Measurements from ENCODE around the gene MBTPS1.

MBTPS1 gene

DNA sequence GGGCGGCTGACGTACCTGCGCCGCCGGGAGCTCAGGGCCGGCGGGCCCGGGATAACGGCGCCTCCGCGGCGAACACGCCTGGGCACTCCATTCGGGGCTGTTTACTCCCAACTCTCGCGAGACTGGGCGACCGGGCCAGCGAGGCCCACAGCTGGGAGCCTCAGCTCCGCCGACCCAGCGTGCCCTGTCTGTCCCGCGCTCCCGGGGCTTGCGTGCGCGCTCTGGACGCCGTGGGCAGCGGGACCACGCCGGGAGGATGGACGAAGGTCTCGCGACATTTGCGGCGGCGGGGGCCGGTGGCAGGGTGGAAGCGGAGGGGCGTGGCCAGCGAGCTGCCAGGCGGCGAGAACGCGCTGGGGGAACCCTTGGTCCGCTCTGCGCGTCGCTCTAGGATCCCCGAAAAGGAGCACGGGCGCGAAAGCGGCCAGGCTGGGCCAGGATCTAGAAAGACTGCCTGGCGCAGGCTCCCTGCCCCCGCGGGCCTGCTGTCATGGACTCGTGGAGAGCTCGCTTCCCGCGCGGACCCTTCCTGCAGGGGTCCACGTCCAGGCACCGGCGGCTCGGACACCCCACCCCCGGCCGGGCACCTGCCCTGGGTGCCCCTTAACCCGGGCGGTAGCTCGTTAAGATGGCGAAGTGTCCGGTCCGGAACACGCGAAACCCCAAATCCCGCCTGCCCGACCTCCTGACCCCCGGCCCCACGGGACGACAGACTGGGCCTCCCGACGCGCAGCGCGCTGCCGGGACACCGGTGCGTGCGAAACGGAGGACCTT is at the start of gene MBTPS1:
TSS of gene MBTPS1 (minus strand) at position 223 of the 774 bp plus-strand sequence. CDS start 15,159 bp downstream, outside the sequence.
- peak; percentile 97 for DNase-seq

DNA sequence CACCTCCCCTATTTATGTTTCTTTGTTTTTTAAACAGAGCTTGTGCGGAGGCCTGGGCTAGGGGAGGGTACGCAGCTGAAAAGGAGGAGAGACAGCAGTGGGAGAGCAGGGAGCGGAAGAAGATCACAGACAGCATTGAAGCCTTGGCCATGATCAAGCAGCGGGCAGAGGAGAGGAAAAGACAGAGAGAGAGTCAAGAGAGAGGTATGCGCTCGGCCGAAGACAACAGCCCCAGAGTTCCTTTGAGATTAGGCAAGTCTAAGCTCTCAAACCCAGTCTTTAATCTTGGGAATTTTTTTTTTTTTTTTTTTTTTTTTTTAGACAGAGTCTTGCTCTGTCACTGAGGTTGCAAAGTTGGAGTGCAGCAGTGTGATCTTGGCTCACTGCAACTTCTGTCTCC is 49.0 kb upstream of the MBTPS1 start:
- DNase-seq, result no peak

DNA sequence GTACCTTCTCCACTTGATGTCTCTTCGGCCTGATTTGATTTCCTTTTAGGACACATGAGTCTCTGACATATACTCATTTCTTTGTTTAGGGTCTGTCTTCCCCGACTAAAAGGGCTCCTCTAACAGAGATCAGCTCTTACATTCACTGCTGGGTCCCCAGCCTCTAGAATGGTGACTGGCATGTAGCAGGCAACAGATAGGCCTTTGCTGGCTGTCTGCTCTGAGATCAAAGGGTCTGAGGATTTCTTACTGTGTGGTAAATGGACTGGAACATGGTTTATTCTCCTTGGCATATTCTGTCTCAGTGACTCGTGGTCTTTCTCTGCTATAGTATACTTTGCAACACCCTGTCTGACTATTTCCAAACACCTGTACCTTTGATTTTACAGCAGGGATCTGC is 45.1 kb upstream of the MBTPS1 start:
- DNase-seq, result no peak

DNA sequence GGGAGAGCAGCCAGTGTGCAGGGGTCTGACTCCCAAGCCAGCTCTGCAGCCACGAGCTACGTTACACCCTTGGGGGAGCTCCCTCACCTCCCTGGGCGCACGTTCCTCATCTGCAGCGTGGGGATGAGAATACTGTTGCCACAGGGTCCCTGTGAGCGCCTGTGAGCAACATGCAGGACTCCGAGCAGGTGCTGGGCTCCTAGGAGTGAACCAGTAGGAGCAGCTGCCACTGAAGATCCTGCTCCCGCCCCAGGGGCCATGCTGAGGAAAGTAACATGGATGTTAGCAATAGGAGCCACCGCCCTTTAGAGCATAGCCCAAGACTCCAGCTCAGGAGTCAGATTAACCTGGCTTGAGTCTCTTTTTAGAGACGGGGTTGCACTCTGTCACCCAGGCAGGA is 44.3 kb upstream of the MBTPS1 start:
- no peak for DNase-seq

DNA sequence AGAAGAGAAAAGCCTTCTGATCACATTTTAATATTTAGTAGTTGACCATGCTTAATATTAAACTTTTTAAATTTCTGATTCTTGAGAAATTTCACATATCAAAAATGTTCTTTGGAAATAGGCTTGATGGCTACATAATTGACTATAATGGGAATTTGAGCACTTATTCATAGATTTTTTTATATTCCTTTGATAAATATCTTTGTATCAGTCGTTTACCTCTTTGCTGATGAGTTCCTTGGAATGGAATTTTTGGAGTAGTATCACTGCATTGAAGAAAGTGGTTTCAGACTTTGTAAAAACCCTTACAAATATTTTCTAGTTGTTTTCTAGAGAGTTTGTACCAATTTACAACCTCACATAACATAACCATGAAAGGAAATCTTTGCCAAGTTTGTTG is 43.1 kb upstream of the MBTPS1 start:
- no peak for DNase-seq

DNA sequence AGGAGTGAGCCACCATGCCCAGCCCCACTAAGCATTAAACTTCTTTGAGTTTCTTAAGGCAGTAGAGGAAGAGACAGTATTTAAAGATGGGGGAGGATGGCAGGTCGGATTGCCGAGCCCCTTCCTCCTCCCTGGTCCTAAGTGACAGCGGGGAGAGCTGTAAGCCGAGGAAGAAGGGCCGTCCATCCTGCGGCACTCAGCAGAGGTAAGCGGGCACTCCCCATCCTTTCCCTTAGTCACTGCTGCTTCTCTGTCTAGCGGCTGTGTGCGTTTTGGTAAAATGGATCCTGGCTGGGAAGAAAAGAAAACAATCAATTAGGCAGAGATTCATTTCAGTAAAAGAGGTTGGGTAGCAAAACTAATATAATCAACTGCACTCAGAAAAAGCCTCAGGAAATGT is 42.3 kb upstream of the MBTPS1 start:
- DNase-seq, result no peak

DNA sequence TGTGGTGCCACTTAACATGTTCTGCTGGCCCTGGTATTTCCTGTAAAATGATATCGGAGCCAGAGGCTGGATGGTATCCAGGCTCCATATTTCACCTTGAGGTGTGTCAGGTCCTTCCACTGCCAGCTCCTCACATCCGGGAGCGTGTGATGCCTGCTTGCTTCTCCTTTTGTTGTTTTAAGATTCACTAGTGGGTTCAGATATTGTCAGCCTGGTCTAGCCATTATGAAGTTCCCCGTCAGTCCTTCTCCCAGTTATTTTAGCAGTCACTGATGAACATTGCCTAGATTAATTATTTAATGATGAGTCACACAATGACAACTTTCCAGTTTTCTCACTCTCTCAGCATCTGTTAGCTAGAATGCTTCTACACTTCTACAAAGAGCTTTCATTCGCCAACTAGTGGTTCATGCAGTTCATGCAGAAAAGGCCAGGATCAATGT is 39.6 kb upstream of the MBTPS1 start:
- DNase-seq, result no peak

DNA sequence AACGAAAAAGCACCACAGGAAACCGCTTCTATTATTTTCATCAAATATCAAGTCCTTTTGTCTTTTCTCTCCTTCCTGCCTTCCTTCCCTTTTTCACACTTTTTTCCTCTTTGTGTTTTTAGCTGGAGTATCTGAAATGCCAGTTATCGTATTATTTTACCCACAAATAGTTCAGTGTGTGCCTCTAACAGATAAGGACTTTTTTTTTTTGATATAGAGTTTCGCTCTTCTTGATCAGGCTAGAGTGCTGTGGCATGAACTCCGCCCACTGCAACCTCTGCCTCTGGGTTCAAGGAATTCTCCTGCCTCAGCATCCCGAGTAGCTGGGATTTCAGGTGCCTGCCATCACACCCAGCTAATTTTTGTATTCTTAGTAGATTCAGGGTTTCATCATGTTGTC is 39.0 kb upstream of the MBTPS1 start:
- DNase-seq, result no peak

DNA sequence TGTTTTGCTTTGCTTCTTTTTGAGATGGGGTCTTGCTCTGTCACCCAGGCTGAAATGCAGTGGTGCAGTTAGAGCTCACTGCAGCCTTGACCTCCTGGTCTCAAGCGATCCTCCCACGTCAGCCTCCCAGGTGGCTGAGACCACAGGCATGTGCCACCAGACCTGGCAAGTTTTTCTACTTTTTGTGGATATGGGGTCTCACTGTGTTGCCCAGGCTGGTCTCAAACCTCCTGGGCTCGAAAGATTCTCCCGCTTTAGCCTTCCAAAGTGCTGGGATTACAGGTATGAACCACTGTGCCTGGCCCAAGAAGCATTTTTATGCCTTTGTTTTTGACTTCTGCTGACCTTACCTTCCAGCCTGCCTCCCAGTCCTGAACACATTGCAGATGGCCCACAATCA is 38.5 kb upstream of the MBTPS1 start:
- no peak for DNase-seq

DNA sequence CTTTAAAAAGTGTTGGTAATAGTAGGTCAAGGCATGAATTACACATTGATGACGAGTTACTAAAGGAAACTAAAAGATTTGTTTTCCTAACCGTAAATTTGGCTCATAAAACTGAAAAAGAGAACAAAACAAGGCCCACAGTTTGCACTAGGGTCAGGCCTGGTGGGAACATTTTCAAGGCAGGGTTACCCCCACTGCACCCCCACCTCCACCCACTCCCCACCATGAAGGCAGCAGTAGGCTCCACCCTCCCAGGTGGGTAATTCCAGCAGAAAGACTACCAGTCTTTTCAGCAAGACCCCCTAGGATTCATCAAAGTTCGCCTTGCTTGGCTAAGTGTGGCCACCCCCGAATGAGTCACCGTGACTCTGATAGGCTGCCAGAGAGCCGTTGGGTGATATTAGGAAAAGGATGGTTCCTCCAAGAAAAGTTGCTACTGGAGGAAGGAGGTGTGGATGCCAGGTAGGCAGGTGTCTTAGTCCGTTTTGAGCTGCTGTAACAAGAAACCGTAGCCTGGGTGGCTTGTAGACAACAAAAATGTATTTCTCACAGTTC is 37.0 kb upstream of the MBTPS1 start:
- no peak for DNase-seq

DNA sequence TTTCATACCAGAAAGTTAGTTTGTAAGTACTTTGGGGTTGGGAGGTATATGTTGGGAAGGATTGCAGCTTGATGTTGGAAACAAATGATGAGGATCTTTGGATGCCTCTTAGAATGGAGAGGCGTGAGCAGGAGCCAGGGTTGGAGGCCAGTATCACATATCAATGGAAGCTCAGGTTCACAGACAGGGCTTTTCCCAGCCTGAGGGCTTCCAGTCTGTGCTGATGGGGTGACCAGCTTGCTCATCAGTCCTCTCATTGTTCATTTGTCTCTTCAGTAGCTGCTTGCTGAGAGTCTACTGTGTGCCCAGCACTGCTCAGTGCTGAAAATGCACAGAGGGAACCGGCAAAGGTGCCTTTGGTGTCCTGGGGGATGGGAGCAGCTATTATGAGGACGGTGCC is 34.2 kb upstream of the MBTPS1 start:
- DNase-seq, result no peak

DNA sequence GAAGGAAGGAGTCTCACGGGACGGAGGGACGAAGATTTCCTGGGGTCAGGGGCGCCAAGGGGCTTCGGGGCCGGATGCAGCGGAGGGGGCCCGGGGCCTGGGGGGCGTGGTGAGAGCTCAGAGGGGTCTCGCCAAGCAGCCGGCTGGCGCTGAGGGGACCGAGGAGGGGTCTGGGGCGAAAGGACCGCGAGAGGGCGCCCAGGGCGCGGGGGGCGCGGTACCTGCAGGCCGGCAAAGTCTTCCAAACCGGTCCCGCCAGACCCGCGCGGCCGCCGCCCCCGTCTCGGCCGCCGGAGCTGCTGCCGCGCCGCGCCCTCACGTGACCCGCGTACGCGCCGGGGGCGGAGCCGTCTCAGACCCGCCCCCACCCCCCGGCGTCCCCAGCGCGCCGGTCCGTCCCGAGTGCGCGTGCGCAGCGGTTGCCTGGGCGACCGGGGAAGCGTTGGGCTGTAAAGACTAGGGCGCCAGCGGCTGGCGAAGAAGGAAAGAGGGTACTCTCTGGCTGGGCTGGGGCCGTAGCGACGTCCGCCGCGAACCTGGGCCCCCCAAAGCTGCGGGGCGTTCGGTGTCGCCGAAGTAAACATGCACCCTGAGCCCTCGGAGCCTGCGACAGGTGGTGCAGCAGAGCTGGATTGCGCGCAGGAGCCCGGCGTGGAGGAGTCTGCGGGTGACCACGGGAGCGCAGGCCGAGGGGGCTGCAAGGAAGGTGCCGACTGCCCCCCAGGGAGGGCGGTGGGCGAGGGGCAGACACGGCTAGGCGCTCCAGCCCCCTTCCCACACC is 28.3 kb upstream of the MBTPS1 start, which contains the start of the genes DNAAF1 and HSDL1:
TSS of gene DNAAF1 (plus strand) at position 450 of the 781 bp plus-strand sequence. CDS start at position 583, 133 bp downstream.
TSS of gene HSDL1 (minus strand) at position 319 of the 781 bp plus-strand sequence. CDS start 13,856 bp downstream, outside the sequence.
- DNase-seq, result peak; percentile 76

DNA sequence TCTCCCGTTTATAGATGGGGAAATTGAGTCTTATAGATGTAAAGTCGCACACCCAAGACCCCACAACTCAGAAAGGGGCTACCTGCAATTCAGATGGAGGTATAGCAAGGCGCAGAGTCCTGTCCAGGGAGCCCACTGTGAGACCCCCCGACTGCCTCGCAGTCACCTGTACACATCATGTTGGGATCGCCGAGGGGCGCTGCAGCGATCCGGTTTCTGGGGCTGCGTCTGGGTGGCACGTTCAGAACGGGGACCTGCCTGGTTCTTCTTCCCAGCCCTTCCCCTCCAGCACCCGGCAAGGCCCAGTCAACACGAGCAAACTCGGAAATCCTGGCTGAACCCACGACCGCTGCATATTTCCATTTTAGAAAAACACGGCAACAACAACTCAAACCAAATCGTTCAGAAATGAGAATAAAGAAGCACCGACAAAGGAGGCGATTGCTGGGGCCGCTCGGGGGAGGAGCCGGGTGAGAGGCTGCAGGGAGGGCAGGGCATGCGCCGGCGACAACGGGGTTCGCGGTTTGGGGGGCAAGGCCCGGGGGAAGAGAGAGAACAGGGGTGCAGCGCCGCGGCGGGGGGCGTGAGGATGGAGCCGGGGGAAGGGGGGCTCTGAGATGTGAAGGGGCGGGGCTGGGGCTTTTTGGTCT is 27.6 kb upstream of the MBTPS1 start:
- DNase-seq, result no peak

DNA sequence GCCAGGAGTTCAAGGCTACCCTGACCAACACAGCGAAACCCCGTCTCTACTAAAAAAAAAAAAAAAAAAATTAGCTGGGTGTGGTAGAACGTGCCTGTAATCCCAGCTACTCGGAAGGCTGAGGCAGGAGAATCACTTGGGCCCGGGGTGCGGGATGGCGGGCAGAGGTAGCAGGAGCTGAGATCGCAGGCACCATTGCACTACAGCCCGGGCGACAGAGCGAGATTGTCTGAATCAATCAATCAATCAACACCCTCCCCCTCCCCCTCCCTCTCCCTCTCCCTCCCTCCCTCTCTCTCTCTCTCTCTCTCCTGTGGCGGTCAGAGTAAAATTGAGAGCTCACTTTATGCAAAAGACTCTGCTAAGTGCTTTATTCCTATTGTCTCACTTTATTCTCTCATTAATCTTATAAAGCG is 27.1 kb upstream of the MBTPS1 start:
- no peak for DNase-seq

DNA sequence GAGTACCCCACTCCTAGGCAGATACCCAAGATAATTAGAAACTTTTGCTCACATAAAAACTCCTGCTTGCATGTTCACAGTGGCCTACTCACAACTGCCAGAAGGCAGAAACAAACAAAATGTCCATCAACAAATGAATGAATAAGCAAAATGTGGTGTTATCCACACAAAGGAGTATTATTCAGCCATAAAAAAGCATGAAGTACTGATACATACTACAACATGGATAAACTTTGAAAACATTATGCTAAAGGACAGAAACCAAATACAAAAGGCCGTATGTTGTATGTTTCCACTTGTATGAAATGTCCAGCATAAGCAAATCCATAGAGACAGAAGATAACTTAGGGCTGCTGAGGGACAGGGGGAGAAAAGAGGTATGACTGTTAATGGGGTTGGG is 26.3 kb upstream of the MBTPS1 start:
- no peak for DNase-seq

DNA sequence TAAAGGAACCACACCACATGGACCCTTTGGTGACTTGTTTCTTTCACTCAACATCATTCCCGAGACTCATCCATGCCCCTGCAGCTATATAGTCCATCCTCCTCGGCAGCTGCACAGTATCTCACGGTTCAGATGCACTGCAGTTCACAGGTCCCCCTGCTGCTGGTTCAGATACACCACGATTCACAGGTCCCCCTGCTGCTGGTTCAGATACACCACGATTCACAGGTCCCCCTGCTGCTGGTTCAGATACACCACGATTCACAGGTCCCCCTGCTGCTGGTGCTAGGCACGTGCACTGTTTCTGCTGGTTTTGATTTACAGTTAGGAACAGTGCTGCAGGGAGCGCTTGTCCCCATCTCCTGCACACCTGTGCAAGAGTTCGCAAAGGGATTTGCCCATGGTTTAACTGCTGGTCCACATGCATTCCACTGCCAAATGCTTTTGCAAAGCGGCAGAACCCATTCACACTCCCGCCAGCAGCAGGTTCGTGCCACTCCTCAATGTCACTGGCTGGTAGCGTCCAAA is 24.5 kb upstream of the MBTPS1 start:
- no peak for DNase-seq

DNA sequence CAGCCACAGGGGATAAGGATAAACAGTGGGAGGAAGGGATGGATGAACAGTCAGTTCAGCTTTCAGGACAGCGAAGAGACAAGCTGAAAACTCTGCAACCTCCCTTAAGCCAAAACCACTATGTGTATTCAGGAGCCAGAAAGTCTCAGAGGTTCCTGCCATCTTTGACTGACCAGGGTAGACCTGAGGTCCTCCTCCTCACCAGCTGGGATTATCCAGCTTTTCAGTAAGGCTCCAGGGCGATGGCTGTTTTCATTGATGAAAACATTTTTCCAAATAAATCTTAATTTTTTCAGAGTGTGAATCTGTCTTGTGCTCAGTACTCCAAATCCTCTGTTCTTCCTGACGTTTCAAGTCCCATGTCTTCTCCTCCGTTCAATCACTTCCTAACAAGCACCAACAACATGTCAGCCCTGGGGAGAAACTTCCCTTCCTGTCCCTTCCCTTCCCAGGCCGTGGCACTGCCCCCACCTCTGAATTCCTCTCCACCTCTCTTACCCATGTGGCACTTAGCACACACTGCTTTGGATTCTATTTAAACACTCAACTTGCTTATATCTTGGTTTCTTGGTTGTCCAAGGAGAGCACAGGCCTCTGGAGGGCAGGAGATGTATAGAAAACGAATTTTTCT is 23.0 kb upstream of the MBTPS1 start:
- no peak for DNase-seq

DNA sequence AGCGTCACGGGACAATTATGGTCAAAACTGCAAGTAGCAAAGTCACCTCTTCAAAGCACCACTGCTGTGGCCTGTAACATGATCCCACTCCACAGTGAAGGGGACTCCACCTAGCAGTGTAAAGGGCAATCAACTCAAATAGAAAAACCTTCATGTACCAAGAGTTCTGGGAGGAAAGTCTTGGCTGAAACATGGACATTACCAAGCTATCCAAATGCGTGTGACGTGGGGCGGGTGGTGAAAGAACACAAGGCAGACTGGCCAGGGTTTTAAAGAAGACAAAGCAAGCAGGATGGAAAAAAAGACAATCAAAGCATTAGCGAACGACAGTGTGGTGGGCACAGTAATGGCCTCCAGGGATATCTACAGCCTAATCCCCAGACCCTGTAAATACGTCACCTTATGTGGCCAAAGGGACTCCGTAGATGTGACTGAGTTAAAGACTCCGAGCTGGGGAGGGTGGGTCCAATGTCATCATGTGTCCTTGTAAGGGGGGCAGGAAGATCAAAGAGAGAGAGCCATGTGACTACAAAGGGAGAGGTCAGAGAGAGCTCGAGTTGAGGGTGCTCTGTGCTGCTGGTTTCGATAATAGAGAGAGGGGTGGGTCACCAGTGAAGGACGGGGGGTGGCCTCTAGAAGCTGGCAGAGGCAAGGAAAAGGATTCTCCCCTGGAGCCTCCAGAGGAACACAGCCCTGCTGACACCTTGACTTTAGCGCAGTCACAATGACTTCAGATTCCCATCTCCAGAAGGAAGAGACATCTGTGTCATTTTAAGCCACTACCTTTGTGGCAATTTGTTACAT is 22.3 kb upstream of the MBTPS1 start:
- peak; percentile 70 for DNase-seq

DNA sequence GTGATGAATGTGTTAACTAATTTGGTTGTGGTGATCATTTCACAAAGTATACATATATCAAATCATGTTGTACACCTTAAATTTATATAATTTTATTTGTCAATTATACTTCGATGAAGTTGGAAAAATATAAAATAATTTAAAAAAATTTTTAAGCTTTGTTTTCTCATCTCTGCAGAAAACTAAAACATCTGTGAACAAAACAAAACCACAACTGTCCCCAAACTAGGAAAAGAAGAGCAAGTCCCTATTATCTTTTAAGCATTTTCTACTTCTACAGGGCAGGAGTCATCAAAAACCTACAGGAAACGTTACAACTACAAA is 21.7 kb upstream of the MBTPS1 start:
- no peak for DNase-seq

DNA sequence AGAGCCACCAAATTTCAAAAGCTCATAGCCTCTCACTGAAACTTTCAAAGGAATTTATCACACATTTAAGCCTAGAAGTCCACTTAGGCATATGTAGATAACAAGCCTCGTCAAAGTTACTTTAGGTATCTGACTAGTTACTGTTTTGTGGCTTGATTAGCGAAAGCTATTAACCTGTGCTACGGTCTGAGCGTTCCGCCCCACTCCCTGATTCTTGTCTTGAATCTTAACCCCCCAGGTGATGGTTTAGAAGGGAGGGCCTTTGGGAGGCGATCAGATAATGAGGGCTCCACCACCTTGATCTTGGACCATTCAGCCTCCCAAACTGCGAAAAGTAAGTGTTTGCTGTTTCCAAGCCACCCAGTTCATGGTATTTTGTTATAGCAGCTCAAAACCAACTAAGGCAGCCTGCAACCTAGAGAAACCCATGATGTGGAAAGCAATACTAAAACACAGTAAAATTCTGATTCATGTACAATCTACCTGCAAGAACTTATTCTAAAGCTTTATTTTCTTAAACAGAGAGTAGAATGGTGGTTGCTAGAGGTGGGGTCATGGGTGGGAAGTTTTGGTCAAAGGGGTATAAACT is 21.1 kb upstream of the MBTPS1 start:
- no peak for DNase-seq

DNA sequence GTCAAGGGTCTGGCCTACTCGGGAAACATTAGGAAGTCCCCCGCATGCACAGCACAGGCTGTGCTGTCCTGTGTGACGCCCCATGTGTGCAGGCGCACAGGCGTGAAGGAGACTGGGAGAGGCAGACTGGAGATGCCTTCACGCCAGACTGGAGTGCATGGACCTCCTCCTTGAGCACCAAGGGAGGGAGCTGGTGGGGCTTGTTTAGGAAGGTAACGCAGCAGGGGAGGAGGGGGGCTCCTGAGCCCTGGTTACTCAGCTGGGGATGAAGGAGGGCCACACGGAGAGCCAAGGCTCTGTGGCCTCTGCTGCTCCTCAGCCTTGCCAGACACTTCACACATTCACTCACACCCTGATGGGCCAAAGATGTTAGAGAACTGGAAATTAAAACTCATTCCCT is 20.5 kb upstream of the MBTPS1 start:
- DNase-seq, result no peak

Measured in NCI-H2107 (cell line).